GM11168 (cell line): ENCODE results near the gene LGALS4.
"Not testable (repeated sequence)": the region's sequence is repeated elsewhere in the genome, so short reads cannot be mapped to it uniquely, and the experiment has no call there.

Experiments used
- in situ Hi-C: fragments of 300-500 bp; cut with MboI; formaldehyde crosslinking; loops from one replicate; pipeline ENCODE4 v1.12.0; 2022; ENCODE audit warnings: low sequenced_read_pairs; ENCODE audit not compliant: unreplicated experiment

The LGALS4 gene

DNA sequence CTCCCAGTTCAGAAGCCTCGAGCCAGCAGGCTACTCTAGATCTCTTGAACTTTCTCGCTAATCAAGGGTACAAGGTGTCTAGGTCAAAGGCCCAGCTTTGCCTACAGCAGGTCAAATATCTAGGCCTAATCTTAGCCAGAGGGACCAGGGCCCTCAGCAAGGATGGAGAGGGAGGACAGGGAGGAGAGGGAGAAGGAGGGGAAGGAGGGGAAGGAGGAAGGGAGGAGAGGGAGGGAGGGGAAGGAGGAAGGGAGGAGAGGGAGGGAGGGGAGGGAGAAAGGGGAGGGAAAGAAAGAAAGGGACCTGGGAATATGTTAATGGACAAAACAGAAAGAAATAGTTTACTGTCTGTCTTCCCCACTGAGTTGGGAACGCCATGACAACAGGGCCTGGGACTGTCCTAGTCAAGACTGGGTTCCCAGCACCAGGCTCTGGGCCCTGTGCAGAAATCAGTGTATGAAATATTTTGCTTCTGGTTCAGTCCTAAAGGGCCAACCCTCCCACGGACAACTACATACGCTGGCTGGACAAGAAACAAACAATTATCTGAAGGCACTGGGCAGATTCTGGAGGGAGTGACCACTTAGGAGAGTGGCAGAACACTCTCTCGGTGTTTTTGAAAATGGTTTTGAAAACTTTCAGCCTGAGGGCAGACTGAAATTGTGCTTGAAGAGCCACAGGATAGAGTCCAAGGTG, 14.3 kb upstream of the LGALS4 start:
- in situ Hi-C loops: no loop called here

DNA sequence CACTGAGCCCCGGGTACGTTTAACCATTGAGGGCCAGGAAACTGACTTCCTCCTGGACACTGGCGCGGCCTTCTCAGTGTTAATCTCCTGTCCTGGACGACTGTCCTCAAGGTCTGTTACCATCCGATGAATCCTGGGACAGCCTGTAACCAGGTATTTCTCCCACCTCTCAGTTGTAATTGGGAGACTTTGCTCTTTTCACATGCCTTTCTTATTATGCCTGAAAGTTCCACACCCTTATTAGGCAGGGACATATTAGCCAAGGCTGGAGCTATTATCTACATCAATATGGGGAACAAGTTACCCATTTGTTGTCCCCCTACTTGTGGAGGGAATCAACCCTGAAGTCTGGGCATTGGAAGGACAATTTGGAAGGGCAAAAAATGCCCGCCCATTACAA, 13.2 kb upstream of the LGALS4 start:
- in situ Hi-C loops: not testable (repeated sequence)

- in situ Hi-C loops: not testable (repeated sequence)
Observed at GRCh38 chr19:38821230-38821825, 8.6 kb upstream of the LGALS4 start.

GRCh38 chr19:38819231-38819920, 6.6 kb upstream of the LGALS4 start:
- in situ Hi-C loops: no loop called here

GRCh38 chr19:38817081-38817480, 4.3 kb upstream of the LGALS4 start:
- in situ Hi-C loops: no loop called here

GRCh38 chr19:38816131-38816750, 3.5 kb upstream of the LGALS4 start:
- in situ Hi-C loops: no loop called here

GRCh38 chr19:38815059-38816001, 2.6 kb upstream of the LGALS4 start:
- in situ Hi-C loops: no loop called here

- in situ Hi-C loops: not testable (repeated sequence)
Observed at GRCh38 chr19:38813932-38814331, 1.2 kb upstream of the LGALS4 start.

DNA sequence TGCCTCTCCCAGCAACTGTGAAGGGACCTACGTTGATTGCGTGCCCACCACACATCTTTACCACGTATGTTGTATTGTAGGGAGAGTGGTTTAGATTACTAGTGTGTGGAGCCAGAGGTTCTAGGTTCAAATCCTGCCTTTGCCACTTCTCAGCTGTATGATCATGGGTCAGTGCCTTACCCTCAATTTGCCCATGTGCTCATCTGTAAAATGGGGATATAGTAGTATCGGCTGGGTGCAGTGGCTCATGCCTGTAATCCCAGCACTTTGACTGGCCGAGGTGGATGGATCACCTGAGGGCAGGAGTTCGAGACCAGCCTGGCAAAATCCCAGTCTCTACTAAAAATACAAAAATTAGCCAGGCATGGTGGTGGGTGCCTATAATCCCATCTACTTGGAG, 578 bp upstream of the LGALS4 start:
- in situ Hi-C loops: no loop called here

GRCh38 chr19:38812009-38812840, 520 bp downstream of the LGALS4 start:
- in situ Hi-C loops: no loop called here

DNA sequence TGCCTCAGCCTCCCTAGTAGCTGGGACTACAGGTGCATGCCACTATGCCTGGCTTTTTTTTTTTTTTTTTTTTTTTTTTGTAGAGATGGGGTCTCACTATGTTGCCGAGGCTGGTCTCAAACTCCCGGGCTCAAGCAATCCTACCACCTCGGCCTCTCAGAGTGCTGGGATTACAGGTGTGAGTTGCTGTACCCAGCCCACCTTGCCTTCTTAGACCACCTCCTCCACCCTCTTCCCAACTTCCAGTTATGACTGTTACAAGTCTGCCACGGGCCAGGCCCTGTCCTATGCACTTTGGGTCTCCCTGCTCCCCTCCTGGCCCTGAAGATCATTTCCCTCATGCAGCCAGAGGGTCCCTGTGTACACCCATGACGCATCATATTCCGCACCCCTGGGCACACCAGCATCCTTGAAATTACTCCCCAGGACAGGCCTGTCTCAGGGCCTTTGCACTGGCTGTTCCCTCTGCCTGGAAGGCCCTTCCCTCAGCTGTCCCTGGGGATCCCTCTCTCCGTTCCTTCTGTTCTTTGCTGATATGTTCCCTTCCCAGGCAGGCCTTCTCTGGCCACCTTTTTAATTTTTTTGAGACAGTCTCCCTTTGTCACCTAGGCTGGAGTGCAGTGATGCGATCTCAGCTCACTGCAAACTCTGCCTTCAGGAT, 3.0 kb downstream of the LGALS4 start:
- in situ Hi-C loops: no loop called here

GRCh38 chr19:38808741-38809140, 4.0 kb downstream of the LGALS4 start:
- in situ Hi-C loops: no loop called here

DNA sequence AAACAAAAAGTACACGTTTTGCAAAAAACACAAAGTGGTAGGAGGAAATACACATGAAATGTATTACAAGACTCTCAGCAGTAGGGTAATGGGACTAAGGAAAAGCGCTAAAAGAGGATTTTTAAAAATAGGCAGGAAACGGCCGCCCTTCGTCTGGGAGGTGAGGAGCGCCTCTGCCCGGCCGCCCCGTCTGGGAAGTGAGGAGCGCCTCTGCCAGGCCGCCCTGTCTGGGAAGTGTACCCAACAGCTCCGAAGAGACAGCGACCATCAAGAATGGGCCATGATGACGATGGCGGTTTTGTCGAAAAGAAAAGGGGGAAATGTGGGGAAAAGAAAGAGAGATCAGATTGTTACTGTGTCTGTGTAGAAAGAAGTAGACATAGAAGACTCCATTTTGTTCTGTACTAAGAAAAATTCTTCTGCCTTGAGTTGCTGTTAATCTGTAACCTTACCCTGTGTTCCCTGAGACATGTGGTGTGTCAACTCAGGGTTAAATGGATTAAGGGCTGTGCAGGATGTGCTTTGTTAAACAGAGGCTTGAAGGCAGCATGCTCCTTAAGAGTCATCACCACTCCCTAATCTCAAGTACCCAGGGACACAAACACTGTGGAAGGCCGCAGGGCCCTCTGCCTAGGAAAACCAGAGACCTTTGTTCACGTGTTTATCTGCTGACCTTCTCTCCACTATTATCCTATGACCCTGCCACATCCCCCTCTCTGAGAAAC, 5.2 kb downstream of the LGALS4 start:
- in situ Hi-C loops: not testable (repeated sequence)

DNA sequence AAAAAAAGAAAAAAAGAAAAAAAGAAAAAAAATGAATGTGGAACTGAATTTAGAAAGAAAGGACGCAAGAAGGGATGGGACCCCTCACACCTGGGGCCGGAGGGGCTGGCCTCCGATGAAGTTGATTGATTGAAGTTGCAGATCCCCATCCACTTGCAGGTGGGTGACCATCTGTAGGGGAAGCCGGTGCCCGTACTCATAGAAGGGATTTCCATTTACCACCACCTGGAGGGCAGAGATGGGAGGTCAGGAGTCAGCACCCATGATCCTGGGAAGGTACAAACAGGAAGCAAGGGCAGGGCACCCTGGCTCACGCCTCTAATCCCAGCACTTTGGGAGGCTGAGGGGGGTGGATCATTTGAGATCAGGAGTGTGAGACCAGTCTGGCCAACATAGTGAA, 6.4 kb downstream of the LGALS4 start:
- in situ Hi-C loops: no loop called here

GRCh38 chr19:38805180-38805579, 7.6 kb downstream of the LGALS4 start:
- in situ Hi-C loops: no loop called here

GRCh38 chr19:38803543-38803942, 9.2 kb downstream of the LGALS4 start:
- in situ Hi-C loops: no loop called here

DNA sequence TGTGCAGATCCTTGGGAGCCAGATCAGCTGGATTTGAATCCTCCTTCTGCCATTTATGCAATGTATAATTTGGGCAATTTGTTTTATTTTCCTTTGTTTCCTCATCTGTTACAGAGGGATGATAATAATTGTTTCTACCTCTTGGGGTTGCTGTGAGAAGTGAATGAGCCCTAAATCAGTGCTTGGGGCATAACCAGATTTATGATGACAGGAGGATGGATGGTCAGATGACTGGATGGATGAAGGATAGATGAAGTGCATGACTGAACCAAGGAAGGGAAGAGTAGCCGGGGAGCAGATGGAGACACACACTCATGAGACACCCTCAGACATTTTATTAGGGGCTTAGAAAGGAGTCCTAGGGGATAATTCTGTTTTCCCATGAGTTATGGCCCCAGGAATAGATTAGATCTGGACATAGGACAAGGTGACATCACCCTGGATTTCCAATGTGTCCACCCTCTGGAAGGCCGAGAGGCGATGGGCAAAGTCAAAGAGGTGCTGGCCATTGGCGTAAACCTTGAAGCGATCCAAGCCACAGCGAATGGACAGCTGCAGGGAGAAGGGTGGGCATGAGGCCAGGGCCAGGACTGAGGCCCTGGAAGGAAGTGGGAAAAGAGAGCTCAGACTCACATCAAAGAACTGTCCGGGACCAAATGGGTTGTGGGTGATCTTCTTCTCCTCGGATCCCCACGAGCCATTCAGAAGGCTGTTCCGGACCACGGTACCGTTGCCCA, 11.2 kb downstream of the LGALS4 start:
- in situ Hi-C loops: no loop called here
